LNCAP (cell line): ENCODE data around the gene TMPRSS6.

ENCODE experiments used
- TF ChIP-seq, protein P1 (sequence below): fragments of 450-650 bp; IDR thresholded peaks from 2 replicates; pipeline ENCODE4 v1.5.1; 2017; ENCODE audit warnings: mild to moderate bottlenecking

TMPRSS6 gene

DNA sequence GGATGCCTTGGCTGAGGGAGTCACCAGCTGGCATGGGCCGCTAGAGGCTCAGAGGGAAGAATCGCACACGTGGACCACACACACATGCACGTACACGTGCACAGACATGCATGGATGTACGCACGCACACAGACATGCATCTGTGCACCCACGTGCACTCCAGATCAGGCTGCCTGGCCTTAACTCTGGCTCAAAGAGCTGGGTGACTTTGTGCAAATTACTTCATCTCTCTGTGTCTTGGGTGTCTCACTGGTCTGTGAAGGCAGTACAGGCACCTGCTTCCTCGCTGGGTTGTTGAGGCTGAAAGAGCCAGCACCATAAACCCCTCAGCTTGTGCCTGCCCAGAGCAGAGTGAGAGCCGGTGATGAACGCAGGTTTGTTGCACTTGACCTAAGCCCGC lies 28.7 kb downstream of the TMPRSS6 start:
- TF ChIP-seq, protein P1, sequence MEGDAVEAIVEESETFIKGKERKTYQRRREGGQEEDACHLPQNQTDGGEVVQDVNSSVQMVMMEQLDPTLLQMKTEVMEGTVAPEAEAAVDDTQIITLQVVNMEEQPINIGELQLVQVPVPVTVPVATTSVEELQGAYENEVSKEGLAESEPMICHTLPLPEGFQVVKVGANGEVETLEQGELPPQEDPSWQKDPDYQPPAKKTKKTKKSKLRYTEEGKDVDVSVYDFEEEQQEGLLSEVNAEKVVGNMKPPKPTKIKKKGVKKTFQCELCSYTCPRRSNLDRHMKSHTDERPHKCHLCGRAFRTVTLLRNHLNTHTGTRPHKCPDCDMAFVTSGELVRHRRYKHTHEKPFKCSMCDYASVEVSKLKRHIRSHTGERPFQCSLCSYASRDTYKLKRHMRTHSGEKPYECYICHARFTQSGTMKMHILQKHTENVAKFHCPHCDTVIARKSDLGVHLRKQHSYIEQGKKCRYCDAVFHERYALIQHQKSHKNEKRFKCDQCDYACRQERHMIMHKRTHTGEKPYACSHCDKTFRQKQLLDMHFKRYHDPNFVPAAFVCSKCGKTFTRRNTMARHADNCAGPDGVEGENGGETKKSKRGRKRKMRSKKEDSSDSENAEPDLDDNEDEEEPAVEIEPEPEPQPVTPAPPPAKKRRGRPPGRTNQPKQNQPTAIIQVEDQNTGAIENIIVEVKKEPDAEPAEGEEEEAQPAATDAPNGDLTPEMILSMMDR, result no peak

DNA sequence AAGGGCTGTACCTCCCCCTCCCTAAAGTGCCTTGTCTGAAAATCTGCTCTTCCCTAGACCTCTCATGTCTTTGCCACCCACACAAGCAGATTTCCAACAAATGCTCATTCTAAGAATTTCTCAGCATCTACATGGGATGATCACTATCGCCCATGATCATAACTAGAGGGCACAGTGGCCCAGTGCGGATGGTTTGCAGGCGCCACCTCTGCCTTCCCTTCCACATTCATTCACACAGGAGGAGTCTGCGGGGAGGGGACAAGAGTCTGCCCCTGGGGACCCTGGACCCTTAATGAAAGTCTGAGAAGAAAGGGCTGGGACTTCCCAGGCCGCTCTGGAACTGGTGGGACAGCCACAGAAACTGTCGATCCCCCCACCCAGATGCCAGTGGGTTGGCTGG lies 29.1 kb downstream of the TMPRSS6 start:
- TF ChIP-seq, protein P1, result no peak

DNA sequence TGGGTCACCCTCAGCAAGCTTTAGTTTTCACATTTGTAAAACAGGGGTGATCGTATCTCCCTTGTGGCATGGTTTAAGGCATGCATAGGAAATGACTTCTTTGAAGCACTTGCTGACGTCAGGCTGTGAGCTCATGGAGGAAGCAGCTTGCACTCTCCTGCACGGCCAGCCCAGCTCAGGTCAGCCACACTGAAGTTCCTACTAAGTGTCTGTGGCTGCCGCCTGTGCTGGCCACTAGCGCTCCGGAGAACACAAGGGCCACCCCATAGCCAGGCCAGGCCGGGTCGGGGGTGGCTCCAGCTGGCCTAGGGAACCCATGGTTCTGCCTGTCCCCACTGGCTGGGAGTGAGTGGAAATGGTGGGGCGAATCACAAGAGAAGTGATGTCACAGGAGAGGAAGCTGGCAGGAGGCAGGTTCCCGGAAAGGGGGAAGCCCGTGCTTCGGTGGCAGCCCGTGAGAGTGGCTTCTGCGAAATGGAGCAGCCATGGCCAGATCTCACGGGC lies 29.8 kb downstream of the TMPRSS6 start:
- TF ChIP-seq, protein P1, result no peak

DNA sequence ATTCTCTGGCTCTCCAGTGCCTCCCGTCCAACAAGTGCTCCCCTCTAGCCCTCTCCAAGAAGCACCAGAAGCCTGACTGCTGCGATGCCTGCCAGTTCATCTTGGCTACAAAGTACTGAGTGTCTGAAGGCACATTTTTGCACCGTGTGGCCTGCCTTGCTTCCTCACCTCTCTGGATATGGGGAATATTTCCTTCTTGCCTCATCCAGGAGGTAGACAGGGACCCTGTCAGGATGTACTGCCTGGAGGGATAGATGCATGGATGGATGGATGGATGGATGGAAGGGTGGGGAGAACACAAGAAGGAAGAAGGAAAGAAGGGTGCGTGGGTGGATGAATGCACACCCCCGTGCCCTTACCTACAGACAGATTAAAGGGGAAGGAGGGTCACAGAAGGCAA lies 30.4 kb downstream of the TMPRSS6 start:
- TF ChIP-seq, protein P1, result no peak

DNA sequence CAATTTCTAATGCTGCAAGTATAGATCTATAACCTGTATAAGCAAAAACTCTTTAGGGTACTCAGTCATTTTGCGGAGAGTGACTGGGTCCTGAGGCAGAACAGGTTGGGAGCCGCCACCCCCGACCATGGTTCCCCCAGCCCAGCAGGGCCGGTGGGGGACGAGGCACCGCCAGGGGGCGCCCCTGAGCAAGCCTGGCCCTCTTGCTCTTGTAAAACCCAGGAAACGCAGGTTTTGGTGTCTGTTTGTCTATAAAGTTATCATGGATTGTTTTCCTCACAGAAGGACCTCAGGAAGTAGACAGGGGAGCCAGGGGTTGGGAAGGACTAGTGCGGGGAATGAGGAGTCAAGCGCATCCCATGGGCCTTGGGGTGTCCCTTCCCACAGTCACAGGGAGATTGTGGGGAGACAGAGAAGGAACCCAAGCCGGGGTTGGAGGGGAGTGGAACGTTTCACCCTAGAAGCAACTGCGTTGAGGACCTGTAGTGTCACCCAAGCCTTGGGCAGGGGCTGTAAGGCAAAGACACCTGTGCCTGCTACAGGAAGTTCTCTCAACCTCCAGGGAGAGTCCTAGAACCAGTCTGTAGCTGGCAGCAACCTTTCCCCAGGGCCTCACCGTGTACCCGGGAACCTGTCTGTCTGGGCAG lies 31.6 kb downstream of the TMPRSS6 start:
- TF ChIP-seq, protein P1, result peak; percentile 99

DNA sequence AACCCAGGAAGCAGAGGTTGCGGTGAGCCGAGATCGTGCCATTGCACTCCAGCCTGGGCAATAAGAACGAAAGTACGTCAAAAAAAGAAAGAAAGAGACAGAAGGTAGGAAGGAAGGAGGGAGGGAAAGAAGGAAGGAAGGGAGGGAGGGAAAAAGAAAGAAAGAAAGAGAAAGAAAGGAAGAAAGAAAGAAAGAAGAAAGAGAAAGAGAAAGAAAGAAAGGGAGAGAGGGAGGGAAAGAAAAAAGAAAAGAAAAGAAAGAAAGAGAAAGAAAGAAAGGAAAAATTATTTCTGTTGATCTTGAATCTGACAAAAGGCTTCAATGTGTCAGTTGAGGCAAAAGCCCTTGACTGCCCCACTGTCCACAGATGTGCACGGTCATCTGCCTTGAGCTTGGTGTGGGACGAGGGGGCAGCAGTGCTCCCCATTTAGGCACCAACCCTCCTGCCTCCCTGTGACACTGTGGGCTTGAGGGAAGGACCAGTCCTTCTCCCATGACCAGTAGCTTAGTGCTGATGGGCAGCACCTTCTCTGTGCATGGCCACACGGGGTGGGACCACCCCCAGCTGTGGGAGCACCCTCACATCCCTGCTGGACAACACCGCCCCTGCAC lies 33.6 kb downstream of the TMPRSS6 start:
- TF ChIP-seq, protein P1, result no peak

DNA sequence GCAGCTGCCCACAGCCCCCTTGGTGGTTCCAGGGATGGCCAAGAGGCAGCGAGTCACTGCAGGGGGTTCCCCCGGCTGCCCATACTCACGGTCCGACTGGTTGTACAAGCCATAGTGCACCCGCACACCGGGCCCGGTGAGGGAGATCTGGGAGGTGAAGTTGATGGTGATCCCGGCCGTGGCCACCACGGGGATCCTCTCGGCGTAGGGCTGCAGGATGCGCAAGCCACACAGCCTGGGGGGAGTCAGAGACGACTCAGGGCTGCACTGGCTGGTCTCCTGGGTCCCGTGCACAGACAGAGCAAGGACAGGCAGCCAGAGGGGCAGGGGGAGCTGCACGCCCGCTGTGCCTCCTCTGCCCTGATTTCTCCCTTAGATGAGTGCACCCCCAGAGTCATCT lies 34.5 kb downstream of the TMPRSS6 start:
- TF ChIP-seq, protein P1, result no peak
